OCI-LY3 (cell line): ENCODE results near the gene ZMIZ1.

Experiments used
- H2AFZ ChIP-seq: fragments of 200-600, 300-600 bp; shearing (Covaris generic); 2 replicates; pipeline ENCODE4 v1.6.0; 2014; ENCODE audit warnings: antibody characterized with exemption, low read depth, low read length
- H3K27ac ChIP-seq: fragments of 200-600, 300-600 bp; sonication (generic); 2 replicates; pipeline ENCODE4 v1.5.1; 2014; ENCODE audit warnings: mild to moderate bottlenecking, low read length, moderate library complexity, mixed read lengths
- H3K27me3 ChIP-seq: fragments of 200-600, 300-600 bp; sonication (generic); 2 replicates; pipeline ENCODE4 v1.6.1; 2014; ENCODE audit warnings: low read depth, low read length, mixed read lengths
- H3K36me3 ChIP-seq: fragments of 200-600, 300-600 bp; sonication (generic); replicated peaks from 2 replicates; pipeline ENCODE3; 2014; ENCODE audit warnings: low read depth, low read length, mixed read lengths
- H3K4me1 ChIP-seq: fragments of 300-600, 200-600 bp; sonication (generic); 2 replicates; pipeline ENCODE4 v1.6.1; 2014; ENCODE audit warnings: low read length, mixed read lengths
- H3K4me2 ChIP-seq: fragments of 200-600, 300-600 bp; sonication (generic); 2 replicates; pipeline ENCODE4 v1.6.1; 2014; ENCODE audit warnings: low read length, mixed read lengths
- H3K4me3 ChIP-seq: fragments of 300-600, 200-600 bp; sonication (generic); 2 replicates; pipeline ENCODE4 v1.5.1; 2014; ENCODE audit warnings: antibody characterized with exemption, mild to moderate bottlenecking, low read length, moderate library complexity
- H3K79me2 ChIP-seq: fragments of 300-600, 200-600 bp; shearing (Covaris generic); 2 replicates; pipeline ENCODE4 v1.6.1; 2014; ENCODE audit warnings: mild to moderate bottlenecking, low read length, mixed read lengths
- H3K9ac ChIP-seq: fragments of 300-600, 200-600 bp; shearing (Covaris generic); 2 replicates; pipeline ENCODE4 v1.6.0; 2014; ENCODE audit warnings: mild to moderate bottlenecking, low read length, moderate library complexity
- H3K9me3 ChIP-seq: fragments of 200-600, 300-600 bp; shearing (Covaris generic); 2 replicates; pipeline ENCODE4 v1.6.1; 2014; ENCODE audit warnings: low read length, mixed read lengths; ENCODE audit not compliant: insufficient read depth
- H4K20me1 ChIP-seq: fragments of 200-600, 300-600 bp; sonication (generic); 2 replicates; pipeline ENCODE4 v1.6.1; 2016; ENCODE audit warnings: low read length, mixed read lengths; ENCODE audit not compliant: insufficient read depth
- EZH2phosphoT487 ChIP-seq: fragments of 200-600 bp; shearing (Covaris generic); IDR thresholded peaks from 2 replicates; pipeline ENCODE4 v1.6.1; 2018; ENCODE audit warnings: antibody characterized with exemption, mixed run types, low read depth
- TF ChIP-seq, protein P1 (sequence below): fragments of 200-600, 300-600 bp; sonication (generic); IDR thresholded peaks from 2 replicates; pipeline ENCODE4 v1.5.1; 2014; ENCODE audit warnings: antibody characterized with exemption, low read length, low read depth

Gene ZMIZ1

DNA sequence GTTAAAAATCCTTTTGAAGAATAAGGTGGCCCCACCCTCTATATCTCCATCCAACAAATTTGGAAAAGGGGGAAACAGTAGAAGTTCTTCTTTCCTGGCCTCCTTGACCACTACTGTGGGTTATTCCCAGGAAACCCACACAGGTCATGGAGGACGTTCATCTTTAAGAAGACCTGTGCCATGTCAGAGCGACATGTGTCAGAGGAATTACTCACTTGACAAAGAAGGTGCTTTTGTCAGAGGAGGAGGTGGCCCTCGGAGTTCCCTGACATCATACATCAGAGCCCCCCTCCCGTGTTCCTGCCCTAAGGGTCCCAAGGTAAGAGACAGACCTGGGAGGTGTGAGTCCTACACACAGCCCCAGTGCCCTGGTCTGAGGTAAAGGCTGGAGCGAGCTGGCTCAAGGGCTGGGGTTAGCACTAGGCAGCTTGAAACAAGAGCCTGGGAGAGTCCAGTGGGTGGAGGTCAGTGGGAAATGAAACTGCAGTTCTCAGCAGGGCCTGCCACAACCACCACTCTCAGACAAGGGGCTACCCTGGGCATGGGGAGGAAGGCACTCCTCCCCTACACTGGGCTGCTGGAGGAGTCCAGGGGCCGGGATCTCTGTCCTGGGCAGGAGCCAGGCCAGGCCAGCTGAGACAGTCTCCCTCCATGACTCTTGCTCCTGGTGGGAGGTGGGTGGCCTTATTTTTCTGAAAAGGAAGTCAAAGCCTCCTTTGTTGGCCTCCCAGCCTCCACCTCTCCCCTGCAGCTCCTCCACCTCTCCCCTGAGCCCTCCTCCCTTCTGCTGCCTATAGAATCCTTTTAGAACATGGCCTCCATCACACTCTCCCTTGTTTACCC, 21.8 kb upstream of the ZMIZ1 start:
- Histone ChIP-seq H3K9ac (no peak overlapping the region), H3K9me3 (no peaks in the 10 kb centered on the region), H2AFZ (no peak overlapping the region), H3K27me3 (peaks cover 17% of the 10 kb centered on the region), H3K79me2 (no peaks in the 10 kb centered on the region), H3K4me1 (no peaks in the 10 kb centered on the region), H3K4me3 (no peak overlapping the region), H3K36me3 (no peaks in the 10 kb centered on the region), H3K27ac (no peak overlapping the region), H3K4me2 (no peak overlapping the region), H4K20me1 (no peaks in the 10 kb centered on the region)
- TF ChIP-seq, protein P1, sequence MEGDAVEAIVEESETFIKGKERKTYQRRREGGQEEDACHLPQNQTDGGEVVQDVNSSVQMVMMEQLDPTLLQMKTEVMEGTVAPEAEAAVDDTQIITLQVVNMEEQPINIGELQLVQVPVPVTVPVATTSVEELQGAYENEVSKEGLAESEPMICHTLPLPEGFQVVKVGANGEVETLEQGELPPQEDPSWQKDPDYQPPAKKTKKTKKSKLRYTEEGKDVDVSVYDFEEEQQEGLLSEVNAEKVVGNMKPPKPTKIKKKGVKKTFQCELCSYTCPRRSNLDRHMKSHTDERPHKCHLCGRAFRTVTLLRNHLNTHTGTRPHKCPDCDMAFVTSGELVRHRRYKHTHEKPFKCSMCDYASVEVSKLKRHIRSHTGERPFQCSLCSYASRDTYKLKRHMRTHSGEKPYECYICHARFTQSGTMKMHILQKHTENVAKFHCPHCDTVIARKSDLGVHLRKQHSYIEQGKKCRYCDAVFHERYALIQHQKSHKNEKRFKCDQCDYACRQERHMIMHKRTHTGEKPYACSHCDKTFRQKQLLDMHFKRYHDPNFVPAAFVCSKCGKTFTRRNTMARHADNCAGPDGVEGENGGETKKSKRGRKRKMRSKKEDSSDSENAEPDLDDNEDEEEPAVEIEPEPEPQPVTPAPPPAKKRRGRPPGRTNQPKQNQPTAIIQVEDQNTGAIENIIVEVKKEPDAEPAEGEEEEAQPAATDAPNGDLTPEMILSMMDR = no peak
- TF ChIP-seq EZH2phosphoT487 = no peak

DNA sequence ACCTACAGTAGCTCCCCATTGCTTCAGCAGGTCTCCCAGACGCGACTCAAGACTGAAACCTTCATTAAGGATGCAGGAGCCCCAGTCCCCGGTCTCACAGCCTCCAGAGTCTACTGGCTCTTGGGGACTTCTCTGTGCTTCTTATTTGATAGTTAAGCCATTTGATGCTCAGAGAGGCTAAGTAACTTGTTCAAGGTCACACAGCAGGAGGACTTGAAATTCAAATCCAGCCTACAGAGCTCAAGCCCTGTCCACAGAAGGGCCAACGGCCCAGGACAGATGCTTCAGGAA, 21.2 kb upstream of the ZMIZ1 start:
- H3K9me3 ChIP-seq = no peaks in the 10 kb centered on the region
- H3K9ac ChIP-seq = no peak overlapping the region
- H3K4me1 ChIP-seq = no peaks in the 10 kb centered on the region
- no peak overlapping the region for H3K4me2 ChIP-seq
- H3K27me3 ChIP-seq = peaks cover 12% of the 10 kb centered on the region
- H3K79me2 ChIP-seq = no peaks in the 10 kb centered on the region
- TF ChIP-seq, protein P1 = no peak
- no peak for TF ChIP-seq EZH2phosphoT487
- H3K36me3 ChIP-seq = no peaks in the 10 kb centered on the region
- no peaks in the 10 kb centered on the region for H4K20me1 ChIP-seq
- H2AFZ ChIP-seq = no peak overlapping the region
- no peak overlapping the region for H3K27ac ChIP-seq
- no peak overlapping the region for H3K4me3 ChIP-seq

GRCh38 chr10:79047875-79048638, 20.7 kb upstream of the ZMIZ1 start:
- Histone ChIP-seq H3K27ac (no peak overlapping the region), H2AFZ (no peak overlapping the region), H3K4me1 (no peaks in the 10 kb centered on the region), H3K4me2 (no peak overlapping the region), H3K9me3 (no peaks in the 10 kb centered on the region), H3K79me2 (no peaks in the 10 kb centered on the region), H3K36me3 (no peaks in the 10 kb centered on the region), H3K9ac (no peak overlapping the region), H4K20me1 (no peaks in the 10 kb centered on the region), H3K27me3 (peaks cover 6% of the 10 kb centered on the region; the same call in 1 of the 2 replicates), H3K4me3 (no peak overlapping the region)
- TF ChIP-seq EZH2phosphoT487 = no peak
- TF ChIP-seq, protein P1 = no peak

- Histone ChIP-seq H3K4me2 (no peak overlapping the region), H3K9ac (no peak overlapping the region), H3K4me1 (no peaks in the 10 kb centered on the region), H4K20me1 (no peaks in the 10 kb centered on the region), H3K79me2 (no peaks in the 10 kb centered on the region), H3K27me3 (no peaks in the 10 kb centered on the region), H3K36me3 (no peaks in the 10 kb centered on the region), H3K9me3 (no peaks in the 10 kb centered on the region), H2AFZ (no peak overlapping the region), H3K4me3 (no peak overlapping the region), H3K27ac (no peak overlapping the region)
- no peak for TF ChIP-seq EZH2phosphoT487
- TF ChIP-seq, protein P1 = no peak
Measured at GRCh38 chr10:79048639-79049550, 19.9 kb upstream of the ZMIZ1 start.
